Prostate gland (tissue), 2 donors: ENCODE data around the gene CFAP43. TPM values are rescaled to one million over a fixed set of nuclear protein-coding genes. Genes with fewer than 3 reads are reported as not detected.
"Not testable (repeated sequence)": the region's sequence is repeated elsewhere in the genome, so short reads cannot be mapped to it uniquely, and the experiment has no call there.

Source experiments
- DNase-seq: peaks from one replicate; pipeline ENCODE4 v3.0.0-alpha.2; 2019; ENCODE audit warnings: low spot score
- H3K27ac ChIP-seq, 2 donors: fragments of 200-600 bp; sonication (generic); 2 replicates each; pipeline ENCODE4 v1.5.1; 2017 to 2019
- H3K27me3 ChIP-seq: fragments of 200-600 bp; sonication (generic); replicated peaks from 2 replicates; pipeline ENCODE4 v1.5.1; 2019; ENCODE audit not compliant: insufficient read depth
- H3K36me3 ChIP-seq, 2 donors: fragments of 200-600 bp; sonication (generic); 1 replicate in 1 of 2; 2 replicates in 1 of 2; pipeline versions ENCODE4 v1.5.1 to v1.8.1; 2017 to 2019
- H3K4me1 ChIP-seq: fragments of 200-600 bp; sonication (generic); replicated peaks from 2 replicates; pipeline ENCODE4 v1.5.1; 2019
- H3K4me3 ChIP-seq, 2 donors: fragments of 200-600 bp; sonication (generic); 2 replicates each; pipeline ENCODE4 v1.5.1; 2017 to 2019
- H3K9me3 ChIP-seq: fragments of 200-600 bp; sonication (generic); 2 replicates; pipeline ENCODE4 v1.5.1; 2017
- CTCF ChIP-seq, 4 experiments: fragments of 200-600 bp in 2 of 4; fragments of 450-650 bp in 2 of 4; sonication (generic) in 2 of 4; IDR thresholded peaks; 1 replicate in 3 of 4; 2 replicates in 1 of 4; pipeline ENCODE4 v1.5.1; 2016 to 2019; ENCODE audit warnings: antibody characterized with exemption in 4 of 4, mild to moderate bottlenecking in 2 of 4, moderate library complexity in 2 of 4
- POLR2A ChIP-seq: fragments of 450-650 bp; IDR thresholded peaks from one replicate; pipeline ENCODE4 v1.6.1; 2016; ENCODE audit warnings: antibody characterized with exemption, mild to moderate bottlenecking
- POLR2AphosphoS5 ChIP-seq: sonication (generic); formaldehyde crosslinking; IDR thresholded peaks from one replicate; pipeline ENCODE4 v1.6.1; 2017; ENCODE audit warnings: antibody characterized with exemption
- WGBS: methylation state at CpG from one replicate; pipeline ENCODE4 v1.1.5; 2018; 5-methylcytosine and 5-hydroxymethylcytosine counted together
- intact Hi-C: fragments of 100-400 bp; cut with DNase I; formaldehyde crosslinking; loops from one replicate; pipeline ENCODE4 v1.14.2; 2022
- total RNA-seq, 2 donors: library from RNA; depleted of rRNA; stranded (reverse); fragments of >200 nt; gene quantifications; one replicate each; pipeline ENCODE4 v1.1.0, GENCODE V29; 2016

CFAP43 gene
- total RNA-seq, 2 donors from 2014 or later = 2.4 to 6.9 TPM

GRCh38 chr10:104183682-104184081 is 48.5 kb downstream of the CFAP43 start:
- H3K27me3 ChIP-seq = no peaks in the 10 kb centered on the region
- no peaks in the 10 kb centered on the region for H3K9me3 ChIP-seq
- no peaks in the 10 kb centered on the region for H3K4me1 ChIP-seq
- no peak overlapping the region for H3K27ac ChIP-seq
- WGBS = 94% methylated on average over 4 of the region's 4 CpGs
- H3K36me3 ChIP-seq = no peaks in the 10 kb centered on the region
- DNase-seq = no peak
- intact Hi-C loops = no loop called here
- TF ChIP-seq CTCF (IDR thresholded peaks at IDR 0.05) = no peak
- no peak for TF ChIP-seq POLR2AphosphoS5
- TF ChIP-seq POLR2A = no peak
- no peak overlapping the region for H3K4me3 ChIP-seq

- H3K36me3 ChIP-seq, H3K4me1 ChIP-seq, H3K27me3 ChIP-seq, H3K4me3 ChIP-seq, H3K9me3 ChIP-seq, intact Hi-C loops, DNase-seq, H3K27ac ChIP-seq: not testable (repeated sequence)
- 90% methylated on average over 1 of the region's 1 CpG for WGBS
Measured at GRCh38 chr10:104174136-104174535, 58.0 kb downstream of the CFAP43 start.

GRCh38 chr10:104170610-104171254 is 61.4 kb downstream of the CFAP43 start:
- Histone ChIP-seq H3K36me3 (no peaks in the 10 kb centered on the region), H3K27me3 (no peaks in the 10 kb centered on the region), H3K9me3 (no peaks in the 10 kb centered on the region), H3K4me1 (no peaks in the 10 kb centered on the region), H3K4me3 (no peak overlapping the region), H3K27ac (no peak overlapping the region)
- no peak for DNase-seq
- intact Hi-C loops = no loop called here
- TF ChIP-seq CTCF (IDR thresholded peaks at IDR 0.05) = no peak
- TF ChIP-seq POLR2AphosphoS5 = no peak
- no peak for TF ChIP-seq POLR2A
- WGBS = 83% methylated on average over 5 of the region's 5 CpGs

DNA sequence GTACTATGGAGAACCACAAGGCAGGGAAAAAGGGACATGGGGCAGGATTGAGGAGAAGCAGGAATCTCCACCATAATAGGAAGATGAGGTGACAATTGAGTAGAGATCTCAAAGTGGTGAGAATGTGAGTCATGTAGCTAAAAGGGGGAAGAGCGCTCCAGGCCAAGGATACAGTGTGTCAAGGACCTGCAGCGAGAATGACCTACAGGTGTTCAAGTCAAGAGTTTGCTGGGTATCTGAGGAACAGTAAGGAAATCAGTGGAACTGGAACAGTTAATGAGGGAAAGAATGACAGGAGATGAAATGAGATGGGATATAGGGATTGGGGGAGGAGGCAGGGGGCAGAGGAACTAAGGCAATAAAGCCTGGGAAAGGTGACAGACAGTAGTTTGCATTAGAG is 76.6 kb downstream of the CFAP43 start:
- H3K4me3 ChIP-seq = no peak overlapping the region
- TF ChIP-seq POLR2A (no peak), POLR2AphosphoS5 (no peak), CTCF (IDR thresholded peaks at IDR 0.05) (no peak)
- no peaks in the 10 kb centered on the region for H3K4me1 ChIP-seq
- no peaks in the 10 kb centered on the region for H3K9me3 ChIP-seq
- H3K27ac ChIP-seq = no peak overlapping the region
- no peaks in the 10 kb centered on the region for H3K27me3 ChIP-seq
- DNase-seq = no peak
- WGBS = 87% methylated on average over 2 of the region's 2 CpGs
- no peaks in the 10 kb centered on the region for H3K36me3 ChIP-seq
- intact Hi-C loops = no loop called here

GRCh38 chr10:104151737-104152136 is 80.4 kb downstream of the CFAP43 start:
- no peaks in the 10 kb centered on the region for H3K9me3 ChIP-seq
- no peak for TF ChIP-seq POLR2A
- TF ChIP-seq CTCF (IDR thresholded peaks at IDR 0.05) = no peak
- TF ChIP-seq POLR2AphosphoS5 = no peak

More at GRCh38 chr10:104151737-104152136, 80.4 kb downstream of the CFAP43 start:
- H3K4me3 ChIP-seq = no peak overlapping the region
- intact Hi-C loops = no loop called here
- H3K4me1 ChIP-seq = no peaks in the 10 kb centered on the region
- no peaks in the 10 kb centered on the region for H3K36me3 ChIP-seq
- no peaks in the 10 kb centered on the region for H3K27me3 ChIP-seq
- no peak for DNase-seq
- H3K27ac ChIP-seq = no peak overlapping the region
